Esophagus squamous epithelium (tissue), 4 donors: Measurements from ENCODE around the gene SLC16A9.

Experiments
- POLR2A ChIP-seq, 4 donors: fragments of 450-650 bp; IDR thresholded peaks; one replicate each; pipeline ENCODE4 v1.6.1; 2017; ENCODE audit warnings: antibody characterized with exemption in 4 of 4, mild to moderate bottlenecking in 4 of 4, moderate library complexity in 3 of 4
- TF ChIP-seq, protein P1 (sequence below), 6 experiments: fragments of 450-650 bp in 4 of 6; fragments of 200-600 bp in 2 of 6; sonication (generic) in 2 of 6; IDR thresholded peaks; one replicate each; pipeline ENCODE4 v1.5.1; 2016 to 2019; ENCODE audit warnings: antibody characterized with exemption in 6 of 6, mild to moderate bottlenecking in 4 of 6, moderate library complexity in 4 of 6

DNA sequence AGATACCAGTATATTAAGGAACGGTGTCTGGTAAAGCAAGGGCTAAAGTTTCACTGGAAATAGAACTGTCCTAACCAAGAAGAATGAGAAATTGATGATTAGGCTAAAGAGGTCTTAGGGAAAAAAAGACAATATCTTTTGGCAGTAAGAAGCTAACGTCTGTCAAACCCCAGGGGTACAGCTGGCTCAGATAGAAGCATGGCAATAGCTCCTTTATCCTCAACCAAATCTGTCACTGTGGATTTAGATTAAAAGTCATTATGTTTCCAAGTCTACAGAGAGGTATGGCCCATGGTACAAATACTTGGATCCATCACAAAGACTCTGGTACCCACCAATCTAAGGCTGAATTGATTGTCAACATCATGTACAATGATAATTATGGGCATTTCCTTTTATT is 8.6 kb upstream of the SLC16A9 start:
- TF ChIP-seq POLR2A (IDR thresholded peaks at IDR 0.05): no peak
- TF ChIP-seq, protein P1, sequence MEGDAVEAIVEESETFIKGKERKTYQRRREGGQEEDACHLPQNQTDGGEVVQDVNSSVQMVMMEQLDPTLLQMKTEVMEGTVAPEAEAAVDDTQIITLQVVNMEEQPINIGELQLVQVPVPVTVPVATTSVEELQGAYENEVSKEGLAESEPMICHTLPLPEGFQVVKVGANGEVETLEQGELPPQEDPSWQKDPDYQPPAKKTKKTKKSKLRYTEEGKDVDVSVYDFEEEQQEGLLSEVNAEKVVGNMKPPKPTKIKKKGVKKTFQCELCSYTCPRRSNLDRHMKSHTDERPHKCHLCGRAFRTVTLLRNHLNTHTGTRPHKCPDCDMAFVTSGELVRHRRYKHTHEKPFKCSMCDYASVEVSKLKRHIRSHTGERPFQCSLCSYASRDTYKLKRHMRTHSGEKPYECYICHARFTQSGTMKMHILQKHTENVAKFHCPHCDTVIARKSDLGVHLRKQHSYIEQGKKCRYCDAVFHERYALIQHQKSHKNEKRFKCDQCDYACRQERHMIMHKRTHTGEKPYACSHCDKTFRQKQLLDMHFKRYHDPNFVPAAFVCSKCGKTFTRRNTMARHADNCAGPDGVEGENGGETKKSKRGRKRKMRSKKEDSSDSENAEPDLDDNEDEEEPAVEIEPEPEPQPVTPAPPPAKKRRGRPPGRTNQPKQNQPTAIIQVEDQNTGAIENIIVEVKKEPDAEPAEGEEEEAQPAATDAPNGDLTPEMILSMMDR (IDR thresholded peaks at IDR 0.05): no peak
